Astrocyte of the spinal cord (primary cell): ENCODE data around the gene ZNF584.

Experiments
- DNase-seq: peaks from one replicate; pipeline ENCODE4 v3.0.0; 2011; ENCODE audit warnings: low read depth, low spot score
- H3K4me3 ChIP-seq: 2 replicates; pipeline ENCODE4 v1.5.1; 2011; ENCODE audit warnings: low read depth, mild to moderate bottlenecking, low read length, moderate library complexity
- CTCF ChIP-seq: IDR thresholded peaks from 2 replicates; pipeline ENCODE4 v1.5.1; 2012; ENCODE audit warnings: low read depth, mild to moderate bottlenecking, low read length, inconsistent platforms
- in situ Hi-C: cut with HindIII; loops from 2 replicates; pipeline ENCODE4 v1.10.0; 2017; ENCODE audit warnings: low sequenced_read_pairs

ZNF584 gene

GRCh38 chr19:58408152-58409009 is at the start of gene ZNF584:
ZNF584 (plus strand) TSS chr19:58408649; CDS start chr19:58409148, 499 bp downstream.
- in situ Hi-C loops = no loop called here
- peak; percentile 23 for TF ChIP-seq CTCF
- H3K4me3 ChIP-seq = peak within 1 kb of the TSS; percentile 89
- DNase-seq = peak; percentile 95

GRCh38 chr19:58361900-58362271 is 46.6 kb upstream of the ZNF584 start:
- no peak for DNase-seq

GRCh38 chr19:58362272-58362994 is 46.0 kb upstream of the ZNF584 start, which contains the start of gene ZNF497:
ZNF497 (minus strand) TSS chr19:58362751; CDS start chr19:58357635, 5,116 bp downstream.
- TF ChIP-seq CTCF = no peak
- in situ Hi-C loops = no loop called here
- H3K4me3 ChIP-seq = peak within 1 kb of the TSS; percentile 73
- DNase-seq = peak; percentile 97

More at GRCh38 chr19:58361900-58362271, 46.6 kb upstream of the ZNF584 start:
- peak overlapping the region; percentile 73 for H3K4me3 ChIP-seq
- TF ChIP-seq CTCF = no peak
- in situ Hi-C loops = no loop called here

- no peak for DNase-seq
- in situ Hi-C loops = no loop called here
- no peak overlapping the region for H3K4me3 ChIP-seq
- no peak for TF ChIP-seq CTCF
Measured at GRCh38 chr19:58364146-58364545, 44.3 kb upstream of the ZNF584 start.

GRCh38 chr19:58366585-58367430 is 41.6 kb upstream of the ZNF584 start:
- no peak for TF ChIP-seq CTCF
- DNase-seq = no peak
- no peak overlapping the region for H3K4me3 ChIP-seq
- in situ Hi-C loops = no loop called here
